GM12864 (cell line): ENCODE measurements around the gene SPATA33.

Source experiments
- DNase-seq: peaks from one replicate; pipeline ENCODE4 v3.0.0-alpha.2; 2011; ENCODE audit warnings: low read depth
- H3K4me3 ChIP-seq: 2 replicates; pipeline ENCODE4 v1.5.1; 2011; ENCODE audit warnings: mild to moderate bottlenecking, low read depth, low read length, control low read depth
- CTCF ChIP-seq: IDR thresholded peaks from 2 replicates; pipeline ENCODE4 v1.5.1; 2011; ENCODE audit warnings: low read depth, mild to moderate bottlenecking, moderate library complexity, low read length, control low read depth, inconsistent platforms; ENCODE audit errors: missing control alignments

SPATA33 gene

DNA sequence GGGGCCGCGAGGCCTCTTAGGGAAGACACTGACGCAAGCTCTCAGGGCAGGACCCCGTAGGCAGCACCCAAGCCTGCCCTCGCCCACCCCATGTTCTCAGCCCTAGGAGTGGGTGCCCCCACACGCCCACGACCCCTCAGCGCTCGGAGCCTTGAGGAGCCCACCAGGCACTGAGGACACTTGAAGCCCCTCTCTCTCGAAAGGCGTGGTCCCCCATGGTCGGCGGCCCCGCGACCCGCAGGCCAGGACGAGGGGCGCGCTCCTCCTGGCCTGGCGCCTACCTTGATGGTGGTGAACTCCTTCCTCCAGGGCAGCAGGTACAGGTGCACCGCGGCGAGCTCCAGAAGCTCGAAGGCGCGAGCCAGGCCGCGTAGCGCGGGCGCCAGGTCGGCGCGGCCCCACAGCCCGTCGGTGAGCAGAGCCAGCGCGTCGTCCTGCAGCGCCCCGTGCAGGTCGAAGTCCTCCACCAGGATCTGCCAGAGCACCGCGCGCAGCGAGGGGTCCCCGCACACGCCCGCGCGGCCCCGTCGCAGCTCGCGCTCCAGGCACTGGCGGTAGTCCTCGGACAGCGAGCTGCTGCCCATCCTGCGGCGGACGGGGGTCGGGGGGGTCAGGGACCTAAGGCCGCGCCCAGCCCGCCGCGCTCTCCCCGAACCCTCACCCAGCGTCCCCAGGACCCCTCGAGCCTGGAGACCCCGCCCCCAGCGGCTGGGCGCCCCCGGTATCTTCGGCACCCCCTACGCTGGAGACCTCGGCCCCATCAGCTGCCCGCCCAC, 43.2 kb downstream of the SPATA33 start:
- peak; percentile 29 for TF ChIP-seq CTCF
- DNase-seq = no peak
- H3K4me3 ChIP-seq = peak overlapping the region; percentile 64

- peak; percentile 79 for DNase-seq
- peak within 1 kb of the TSS; percentile 64 for H3K4me3 ChIP-seq
- peak; percentile 32 for TF ChIP-seq CTCF
Measured at GRCh38 chr16:89701425-89702406, 44.1 kb downstream of the SPATA33 start, which contains the start of gene SPATA2L. Gene SPATA2L (minus strand): TSS chr16:89701705. CDS start chr16:89701232, 473 bp downstream.

DNA sequence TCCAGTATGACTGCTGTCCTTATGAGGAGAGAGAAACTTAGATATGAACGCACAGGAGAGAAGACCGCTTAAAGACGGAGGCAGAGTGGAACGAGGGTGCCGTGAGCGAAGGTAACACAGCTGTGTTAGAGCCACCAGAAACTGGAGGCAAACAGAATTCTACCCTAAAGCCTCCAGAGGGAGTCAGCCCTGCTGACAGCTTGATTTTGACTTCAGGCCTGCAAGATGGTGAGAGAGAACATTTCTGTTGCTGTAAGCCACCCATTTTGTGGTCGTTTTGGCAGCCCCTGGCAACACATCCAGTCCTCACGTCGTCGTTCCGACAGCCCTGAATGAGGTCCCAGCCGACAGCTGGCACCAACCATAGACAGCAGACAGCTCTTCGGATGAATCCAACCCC, 46.6 kb downstream of the SPATA33 start:
- no peak overlapping the region for H3K4me3 ChIP-seq

DNA sequence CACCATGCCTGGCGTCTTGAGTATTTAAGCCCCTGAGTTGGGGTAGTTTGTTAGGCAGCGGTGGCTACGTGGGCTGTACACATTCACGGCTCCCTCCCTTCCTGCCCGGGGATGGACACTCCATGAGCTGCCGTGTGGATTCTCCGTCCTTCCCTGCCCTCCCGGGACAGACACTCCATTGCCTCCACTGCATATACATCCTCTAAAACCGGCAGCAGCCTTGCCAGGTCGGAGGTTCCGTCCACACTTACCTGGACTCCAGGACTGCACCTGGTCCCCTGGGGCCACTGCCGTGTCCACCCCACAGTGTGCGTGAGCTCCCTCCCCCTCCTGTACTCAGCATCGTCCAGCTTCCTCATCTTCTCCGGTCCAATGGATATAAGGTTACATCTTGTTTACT, 47.4 kb downstream of the SPATA33 start:
- TF ChIP-seq CTCF = no peak
- H3K4me3 ChIP-seq = no peak overlapping the region
- DNase-seq = no peak

More for the DNA sequence above, 46.6 kb downstream of the SPATA33 start:
- TF ChIP-seq CTCF = no peak
- no peak for DNase-seq

GRCh38 chr16:89706518-89707260, 49.1 kb downstream of the SPATA33 start:
- no peak overlapping the region for H3K4me3 ChIP-seq
- no peak for DNase-seq
- TF ChIP-seq CTCF = no peak

DNA sequence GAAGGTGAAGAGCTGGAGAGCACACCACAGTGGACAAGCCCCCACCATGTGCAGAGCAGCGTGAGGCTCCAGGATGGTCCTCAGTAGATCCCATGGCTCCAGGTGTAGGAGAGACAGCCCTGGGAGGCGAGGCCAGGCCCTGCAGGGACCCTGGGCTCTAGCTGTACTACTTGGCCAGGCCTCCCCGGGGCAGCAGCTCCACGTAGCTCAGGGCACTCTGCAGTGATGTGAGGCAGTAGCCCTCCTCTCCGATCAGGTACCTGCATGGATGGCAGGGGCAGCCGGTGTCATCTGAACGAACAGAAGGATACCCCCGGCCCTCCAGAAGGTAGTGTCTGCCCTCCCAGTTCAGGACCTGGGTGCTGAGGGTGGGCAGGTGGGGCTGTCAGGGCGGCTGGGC, 50.1 kb downstream of the SPATA33 start:
- TF ChIP-seq CTCF = no peak
- H3K4me3 ChIP-seq = no peak overlapping the region
- DNase-seq = no peak
